GM19463 (cell line): ENCODE data around the gene HSD17B7.
A peak's percentile ranks its signal among the peaks of the same experiment; 100 is the strongest.
"Not testable (repeated sequence)": the region's sequence is repeated elsewhere in the genome, so short reads cannot be mapped to it uniquely, and the experiment has no call there.

Experiments used
- ATAC-seq: cut with Tn5 transposase; IDR thresholded peaks from one replicate; pipeline ENCODE4 v1.9.1; 2021; ENCODE audit warnings: mild to moderate bottlenecking, moderate library complexity; ENCODE audit not compliant: unreplicated experiment

Gene HSD17B7

DNA sequence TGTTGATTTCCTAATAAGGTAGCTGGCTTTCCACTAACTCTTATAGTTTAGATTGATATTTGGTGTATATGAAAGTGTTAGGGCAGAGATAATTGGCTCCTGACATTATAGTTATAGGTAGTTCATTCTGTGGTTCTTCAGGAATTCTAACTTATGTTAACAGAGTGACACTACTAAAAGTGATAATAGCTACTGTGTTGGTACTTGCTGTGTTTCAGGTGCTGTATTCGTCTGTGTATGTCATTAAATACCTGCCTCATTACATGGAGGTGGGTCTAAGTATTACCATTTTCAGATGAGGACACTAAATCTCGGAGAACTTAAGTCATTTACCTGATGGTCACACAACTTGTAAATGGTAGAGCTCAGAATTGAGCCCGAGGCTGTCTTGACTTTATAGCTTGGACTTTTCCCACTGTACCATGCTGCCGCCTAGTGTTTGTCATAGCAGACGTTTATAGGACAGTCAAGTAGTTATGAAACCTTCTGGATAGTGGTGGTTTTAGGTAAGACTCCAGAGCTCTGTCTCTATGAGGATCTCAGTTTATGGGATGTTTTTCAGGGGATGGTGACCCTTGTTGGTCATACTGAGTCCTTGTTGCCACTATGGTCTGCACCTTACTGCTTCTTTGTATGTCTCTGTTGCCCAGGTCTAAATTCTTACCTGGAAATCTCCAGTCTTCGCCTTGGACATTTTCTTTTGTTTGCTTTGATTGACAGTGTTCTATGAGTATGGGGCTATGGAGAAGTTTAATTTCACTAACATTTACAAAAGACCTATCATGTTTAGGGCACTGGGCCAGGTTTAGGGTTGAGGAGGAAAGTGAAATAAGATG is 9.7 kb downstream of the HSD17B7 start:
- ATAC-seq, result not testable (repeated sequence)

DNA sequence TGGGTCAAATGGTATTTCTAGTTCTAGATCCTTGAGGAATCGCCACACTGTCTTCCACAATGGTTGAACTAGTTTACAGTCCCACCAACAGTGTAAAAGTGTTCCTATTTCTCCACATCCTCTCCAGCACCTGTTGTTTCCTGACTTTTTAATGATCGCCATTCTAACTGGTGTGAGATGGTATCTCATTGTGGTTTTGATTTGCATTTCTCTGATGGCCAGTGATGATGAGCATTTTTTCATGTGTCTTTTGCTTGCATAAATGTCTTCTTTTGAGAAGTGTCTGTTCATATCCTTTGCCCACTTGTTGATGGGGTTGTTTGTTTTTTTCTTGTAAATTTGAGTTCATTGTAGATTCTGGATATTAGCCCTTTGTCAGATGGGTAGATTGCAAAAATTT is 17.0 kb downstream of the HSD17B7 start:
- not testable (repeated sequence) for ATAC-seq

- not testable (repeated sequence) for ATAC-seq
Observed at GRCh38 chr1:162812357-162812756, 21.9 kb downstream of the HSD17B7 start.

DNA sequence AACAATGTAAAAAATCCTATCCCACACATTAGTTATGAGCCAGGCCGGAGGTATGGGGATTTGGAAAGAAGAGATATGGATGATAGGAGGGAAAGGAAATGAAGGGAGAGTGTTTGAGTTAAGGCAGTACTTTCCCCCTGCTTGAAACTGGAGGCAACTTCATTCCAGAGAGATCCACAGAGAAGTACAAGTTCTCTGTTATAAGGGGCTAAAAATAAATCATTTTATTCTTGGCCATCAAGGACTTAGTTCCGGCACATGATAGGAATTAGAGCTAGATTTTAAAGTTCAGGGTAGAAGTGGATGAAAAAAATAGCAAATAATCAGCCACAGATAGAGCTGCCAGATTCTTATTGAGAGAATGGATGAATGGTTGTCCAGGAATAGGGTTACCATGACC is 27.6 kb downstream of the HSD17B7 start:
- ATAC-seq, result not testable (repeated sequence)

DNA sequence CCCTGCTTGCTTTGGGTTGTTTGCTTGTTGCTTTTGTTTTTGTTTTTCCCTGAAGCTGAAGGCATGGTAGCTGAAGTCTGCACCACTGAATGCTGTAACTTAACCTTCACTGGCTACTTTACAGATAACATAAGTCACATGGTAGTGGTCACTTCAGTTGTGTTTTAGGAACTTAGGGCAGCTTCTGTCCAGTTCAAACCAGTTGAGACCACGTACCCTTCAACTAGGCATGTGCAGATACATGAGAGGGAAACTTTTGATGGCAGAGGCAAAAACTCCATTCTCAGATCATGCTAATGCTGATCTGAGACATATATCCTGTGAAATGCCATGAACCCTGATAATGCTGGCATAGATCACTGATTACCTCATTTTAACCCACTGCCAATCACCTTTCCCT is 28.2 kb downstream of the HSD17B7 start:
- ATAC-seq, result not testable (repeated sequence)

- peak; percentile 50 for ATAC-seq
Observed at GRCh38 chr1:162822391-162823200, 32.1 kb downstream of the HSD17B7 start.

DNA sequence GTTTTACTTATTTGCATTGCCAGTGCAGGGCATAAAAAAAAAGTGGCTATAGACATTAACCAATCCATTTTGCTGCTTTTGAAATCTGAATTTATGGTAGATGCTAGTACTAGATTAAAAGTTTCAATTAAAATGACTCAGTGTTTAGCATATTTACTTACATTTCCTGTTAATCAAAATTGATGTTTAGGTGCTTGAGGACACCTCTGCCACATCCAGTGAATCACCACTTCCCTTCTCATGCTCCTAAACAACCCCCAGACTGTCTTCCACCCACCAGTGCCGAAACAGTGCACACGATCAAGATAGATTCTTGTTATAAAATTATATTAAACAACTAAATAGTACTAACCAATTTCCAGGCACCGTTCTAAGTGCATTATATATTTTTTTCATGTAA is 32.7 kb downstream of the HSD17B7 start:
- no peak for ATAC-seq

GRCh38 chr1:162823771-162824525 is 33.4 kb downstream of the HSD17B7 start:
- no peak for ATAC-seq

DNA sequence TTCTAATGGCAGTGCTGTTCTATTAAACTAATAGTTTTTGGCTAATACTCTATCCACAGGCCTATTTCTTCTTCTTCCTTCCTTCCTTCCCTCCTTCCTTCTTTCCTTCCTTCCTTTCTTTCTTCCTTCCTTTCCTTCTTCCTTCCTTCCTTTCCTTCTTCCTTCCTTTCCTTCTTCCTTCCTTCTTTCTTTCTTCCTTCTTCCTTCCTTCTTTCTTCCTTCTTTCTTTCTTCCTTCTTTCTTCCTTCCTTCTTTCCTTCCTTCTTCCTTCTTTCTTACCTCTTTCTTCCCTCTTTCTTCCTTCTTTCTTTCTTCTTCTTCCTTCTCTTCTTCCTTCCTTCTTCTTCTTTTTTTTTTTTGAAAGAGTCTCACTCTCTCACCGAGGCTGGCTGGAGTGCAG is 38.8 kb downstream of the HSD17B7 start:
- ATAC-seq, result no peak

DNA sequence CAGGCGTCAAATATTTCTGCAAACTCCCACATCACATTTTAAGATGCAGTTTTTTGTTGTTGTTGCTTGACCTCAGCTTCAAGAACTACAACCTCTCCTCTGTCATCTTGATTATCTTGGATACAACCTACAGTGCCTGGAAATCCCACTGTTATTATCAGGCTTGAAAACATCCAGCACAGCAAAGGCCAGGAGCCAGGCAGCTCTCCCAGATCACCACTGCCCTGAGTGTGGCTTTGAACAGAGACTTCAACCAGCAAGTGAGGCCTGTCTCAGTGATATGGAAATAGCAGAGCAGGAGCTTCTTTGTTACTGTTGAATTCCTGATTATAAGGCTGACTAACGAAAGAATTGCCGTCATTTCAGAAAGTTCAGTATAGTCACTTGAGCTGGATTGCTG is 42.0 kb downstream of the HSD17B7 start:
- no peak for ATAC-seq

GRCh38 chr1:162835157-162835899 is 44.8 kb downstream of the HSD17B7 start:
- ATAC-seq, result peak; percentile 85

- no peak for ATAC-seq
Observed at GRCh38 chr1:162838863-162839262, 48.4 kb downstream of the HSD17B7 start.

GRCh38 chr1:162840250-162840839 is 49.8 kb downstream of the HSD17B7 start:
- ATAC-seq, result no peak

DNA sequence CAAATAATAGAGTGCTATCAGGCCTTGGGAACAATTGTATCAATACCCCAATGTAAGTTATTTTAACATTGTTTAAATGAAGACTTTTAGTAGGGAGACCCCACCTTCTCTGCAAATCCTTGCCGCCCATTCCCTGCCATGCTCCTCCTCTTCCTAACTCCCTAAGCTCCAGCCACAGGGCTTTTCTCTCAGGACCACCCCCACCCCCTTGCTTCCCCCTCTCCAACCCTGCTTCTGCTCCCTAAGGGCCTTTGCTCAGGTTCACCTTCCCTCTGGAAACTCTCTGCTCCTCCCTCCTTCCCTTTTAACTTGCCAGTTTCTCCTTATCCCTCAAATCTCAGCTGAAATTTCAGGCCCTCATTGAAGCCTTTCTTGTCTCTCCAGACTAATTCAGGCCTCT is 53.7 kb downstream of the HSD17B7 start:
- no peak for ATAC-seq

GRCh38 chr1:162846256-162847212 is 56.0 kb downstream of the HSD17B7 start:
- ATAC-seq, result no peak

- peak; percentile 66 for ATAC-seq
Observed at GRCh38 chr1:162847839-162848453, 57.4 kb downstream of the HSD17B7 start.

- no peak for ATAC-seq
Observed at GRCh38 chr1:162849711-162850110, 59.2 kb downstream of the HSD17B7 start.

DNA sequence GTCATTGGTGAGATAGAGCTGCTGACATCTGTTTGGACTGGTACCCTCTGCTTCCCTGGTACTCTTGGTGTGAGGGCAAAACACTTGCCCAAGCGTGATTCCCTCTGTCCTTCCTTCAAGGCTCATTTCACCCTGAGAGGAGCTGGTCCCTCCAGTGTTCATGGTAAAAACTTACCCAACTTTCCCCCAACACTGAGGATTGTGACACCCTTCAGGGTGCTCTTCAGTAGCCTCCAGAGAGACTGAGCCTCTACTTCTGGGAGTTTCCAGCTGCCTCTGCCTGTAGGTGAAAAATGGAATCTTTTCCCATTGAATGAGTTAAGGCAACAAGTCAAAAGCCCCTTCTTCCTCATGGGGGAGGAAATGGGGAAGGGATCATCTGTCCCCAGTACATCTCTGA is 60.8 kb downstream of the HSD17B7 start:
- no peak for ATAC-seq
